Activated gamma-delta T cell treated with anti-CD3 and anti-CD28 coated beads, Interleukin-2, amount 50 U/mL, for 16 hours (primary cell): ENCODE measurements around the gene KRTAP23-1.

Experiments used
- DNase-seq: peaks from one replicate; pipeline ENCODE4 v3.0.0-alpha.2; 2020; ENCODE audit warnings: low read depth

The KRTAP23-1 gene, protein sequence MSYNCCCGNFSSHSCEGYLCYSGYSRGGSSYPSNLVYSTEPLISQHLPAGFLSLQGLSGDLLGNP

DNA sequence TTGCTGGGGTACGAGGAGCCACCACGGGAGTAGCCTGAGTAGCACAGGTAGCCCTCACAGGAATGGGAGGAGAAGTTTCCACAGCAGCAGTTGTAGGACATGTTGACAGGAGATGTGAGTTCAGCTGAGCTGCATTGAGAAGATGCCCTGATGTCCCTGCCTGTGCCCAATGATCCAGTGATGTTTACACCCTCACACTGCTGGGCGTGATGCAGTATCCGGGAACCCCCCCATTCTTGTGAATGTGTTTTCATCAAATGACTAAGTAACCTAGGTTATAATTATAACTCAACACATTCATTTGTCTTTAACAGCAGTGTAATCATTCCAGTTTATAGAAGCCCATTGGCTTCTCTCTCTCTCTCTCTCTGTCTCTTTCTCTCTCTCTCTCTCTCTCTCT is at the start of gene KRTAP23-1:
Gene KRTAP23-1, minus strand, starts transcription at position 101 of the 400 bp plus-strand sequence. Its CDS starts 0 bp downstream, at position 101.
- DNase-seq = no peak

DNA sequence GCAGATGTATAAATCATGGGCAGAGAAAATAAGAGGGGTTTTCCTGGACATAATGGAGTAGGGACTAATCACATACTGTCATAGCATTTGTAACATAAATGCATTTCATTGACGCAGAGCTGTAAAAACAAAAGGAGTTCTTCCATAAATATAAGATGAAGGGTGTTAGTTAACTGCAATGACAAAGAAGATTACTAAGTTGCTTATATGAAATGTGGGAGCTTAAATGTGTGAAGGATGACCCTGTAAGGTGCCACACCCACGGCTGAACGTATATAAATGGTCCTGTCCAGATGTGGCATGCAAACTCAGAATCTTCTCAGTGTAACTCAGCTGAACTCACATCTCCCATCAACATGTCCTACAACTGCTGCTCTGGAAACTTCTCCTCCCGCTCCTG is 47.3 kb upstream of the KRTAP23-1 start, which contains the start of gene KRTAP13-1:
Gene KRTAP13-1, plus strand, starts transcription at position 301 of the 400 bp plus-strand sequence. Its CDS starts 56 bp downstream, at position 357.
- no peak for DNase-seq

DNA sequence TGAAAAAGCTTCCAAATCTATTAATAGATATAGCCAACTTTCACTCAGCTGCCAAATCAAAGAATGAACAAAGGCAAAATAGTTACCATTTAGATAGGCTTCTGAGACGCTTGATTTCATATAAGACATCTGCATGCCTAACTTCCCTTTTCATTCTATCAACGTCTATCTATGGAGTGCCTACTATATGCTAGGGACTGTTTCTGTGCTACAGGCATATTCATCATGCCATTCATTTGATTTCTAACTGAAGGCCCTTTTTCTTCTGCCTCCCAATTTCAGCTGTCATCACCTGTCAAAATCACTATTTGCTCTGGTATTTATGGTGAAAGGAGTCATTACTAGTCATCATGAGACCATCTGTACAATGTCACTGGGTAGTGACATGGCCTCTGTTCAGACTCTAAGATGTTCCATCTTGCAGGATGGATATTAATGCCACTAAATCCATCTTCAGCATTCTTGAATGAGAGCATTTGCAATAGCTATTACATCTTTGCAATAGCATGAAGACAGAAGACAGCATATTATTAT is 43.2 kb upstream of the KRTAP23-1 start:
- DNase-seq = no peak

DNA sequence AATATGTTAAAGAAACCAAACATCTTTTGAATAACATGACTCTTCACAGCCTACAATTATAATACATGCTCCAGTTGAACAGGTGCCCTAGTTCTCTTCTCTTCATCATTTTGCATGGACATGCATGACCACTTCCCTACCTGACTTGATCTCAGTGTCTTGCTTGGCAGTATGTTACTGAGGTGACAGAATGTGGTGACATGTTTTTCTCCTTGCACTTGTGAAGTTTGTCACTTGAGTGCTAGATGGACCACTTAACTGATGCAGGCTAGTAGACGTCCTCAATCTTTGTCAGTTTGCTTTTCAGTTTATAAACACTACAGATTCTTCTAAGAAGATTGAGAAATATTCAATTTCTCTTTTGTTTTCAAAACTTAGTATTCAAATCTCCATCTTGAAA is 33.8 kb upstream of the KRTAP23-1 start:
- DNase-seq = no peak

DNA sequence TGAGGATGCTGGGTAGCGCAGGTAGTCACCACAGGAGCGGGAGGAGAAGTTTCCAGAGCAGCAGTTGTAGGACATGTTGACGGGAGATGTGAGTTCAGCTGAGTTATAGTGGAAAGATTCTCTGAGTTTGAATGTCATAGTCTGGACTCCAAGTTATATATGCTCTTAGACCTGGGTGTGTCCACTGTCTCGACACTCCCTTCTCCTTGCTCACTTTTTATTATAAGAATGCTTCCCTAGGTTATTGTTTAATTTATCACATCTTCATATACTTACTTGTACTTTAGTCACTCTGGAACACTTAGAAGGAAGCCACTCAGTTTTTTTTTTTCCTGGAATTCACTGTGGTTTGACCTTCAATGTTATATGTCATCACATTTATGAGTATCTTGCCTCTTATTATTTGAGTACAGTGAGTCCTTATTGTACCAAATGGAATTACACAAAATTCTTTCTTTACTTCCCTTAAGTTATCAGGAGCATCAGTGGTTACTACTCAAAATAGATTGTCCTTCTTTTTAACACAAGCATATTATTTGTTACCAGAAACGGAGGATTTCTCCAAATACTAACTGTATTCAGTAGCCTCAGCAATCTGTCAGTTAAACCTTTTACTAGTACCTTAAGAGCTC is 23.8 kb upstream of the KRTAP23-1 start, which contains the start of gene KRTAP13-2:
Gene KRTAP13-2, minus strand, starts transcription at position 133 of the 632 bp plus-strand sequence. Its CDS starts 58 bp downstream, at position 75.
- no peak for DNase-seq

DNA sequence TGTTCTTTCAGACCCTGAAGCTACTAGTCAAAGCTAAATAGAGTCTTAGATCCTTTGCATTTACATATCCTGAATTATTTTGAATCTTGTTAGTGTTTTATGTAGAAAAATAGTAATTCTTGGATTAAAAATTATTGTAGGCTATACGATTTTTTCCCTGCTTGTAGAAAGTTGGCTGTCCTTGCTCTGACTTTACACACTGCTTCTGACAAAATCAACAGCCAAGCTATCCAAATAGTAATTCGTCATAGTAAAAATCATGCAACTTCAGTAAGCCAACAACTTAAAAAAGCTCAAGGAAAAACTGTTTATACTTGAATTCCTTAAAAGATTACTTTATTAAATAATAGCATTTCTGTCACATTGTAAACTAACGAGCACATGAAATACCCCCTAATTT is 7.5 kb upstream of the KRTAP23-1 start:
- no peak for DNase-seq

DNA sequence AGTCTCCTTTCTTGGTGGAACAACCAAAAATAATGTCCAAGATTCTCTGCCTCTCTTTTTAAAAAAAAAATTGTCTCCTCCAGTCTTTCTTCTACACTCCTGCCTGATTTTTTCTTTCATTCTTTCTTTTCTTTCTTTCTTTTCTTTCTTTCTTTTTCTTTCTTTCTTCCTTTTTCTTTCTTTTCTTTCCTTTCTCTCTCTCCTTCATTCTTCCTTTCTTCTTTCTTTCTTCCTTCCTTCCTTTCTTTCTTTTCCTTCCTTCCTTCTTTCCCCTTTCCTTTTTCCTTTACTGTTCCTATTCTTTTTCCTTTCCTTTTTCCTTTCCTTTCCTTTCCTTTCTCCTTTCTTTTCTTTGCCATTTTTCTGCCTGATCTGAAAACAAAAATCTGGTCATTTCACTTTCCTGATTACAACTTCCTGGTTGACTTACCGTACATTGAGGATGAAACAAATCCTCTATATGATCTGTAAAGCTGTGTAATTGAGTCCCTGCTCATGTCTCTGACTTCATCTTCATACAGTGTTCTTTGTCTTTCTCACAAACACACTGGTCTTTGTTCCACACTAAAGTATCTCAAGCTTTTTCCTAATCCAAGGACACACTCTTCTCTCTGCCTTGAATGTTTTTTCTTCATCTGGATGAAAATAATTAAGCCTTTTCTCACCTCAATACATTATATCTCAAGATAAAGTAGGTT is 6.1 kb upstream of the KRTAP23-1 start:
- DNase-seq = no peak

DNA sequence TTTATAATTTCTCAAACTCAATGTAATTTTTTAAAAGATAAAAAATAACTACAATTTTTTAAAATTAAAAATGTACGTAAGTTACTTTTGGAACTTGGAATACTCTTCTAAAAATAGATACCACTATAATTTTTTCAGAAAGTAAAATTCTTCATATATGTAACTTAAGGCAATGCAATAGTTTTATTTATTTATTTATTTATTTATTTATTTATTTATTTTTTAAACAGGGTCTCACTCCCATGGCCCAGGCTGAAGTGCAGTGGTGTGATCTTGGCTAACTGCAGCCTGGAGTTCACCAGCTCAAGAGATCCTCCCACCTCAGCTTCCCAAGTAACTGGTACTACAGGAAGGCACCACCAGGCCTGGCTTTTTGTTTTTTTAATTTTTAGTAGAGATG is 3.1 kb upstream of the KRTAP23-1 start:
- DNase-seq = no peak

DNA sequence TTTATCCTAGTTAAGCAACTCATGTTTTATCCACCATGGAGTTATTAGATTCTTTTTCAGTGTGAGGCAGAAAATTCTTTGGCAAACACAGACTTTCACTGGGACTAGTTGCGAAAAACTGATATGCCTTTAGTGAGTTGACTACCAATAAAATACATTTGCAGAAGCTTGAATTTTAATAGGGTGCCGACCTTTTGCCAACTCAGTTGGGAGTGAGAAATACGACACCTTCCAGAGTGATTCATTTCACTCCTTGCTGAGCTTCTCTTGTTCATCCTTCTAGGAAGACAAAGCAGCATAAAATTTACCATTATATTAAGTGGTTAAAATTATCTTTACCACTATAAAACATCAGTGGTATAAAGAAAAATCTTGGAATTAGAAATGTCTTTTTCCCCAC is 1.2 kb upstream of the KRTAP23-1 start:
- DNase-seq = no peak

DNA sequence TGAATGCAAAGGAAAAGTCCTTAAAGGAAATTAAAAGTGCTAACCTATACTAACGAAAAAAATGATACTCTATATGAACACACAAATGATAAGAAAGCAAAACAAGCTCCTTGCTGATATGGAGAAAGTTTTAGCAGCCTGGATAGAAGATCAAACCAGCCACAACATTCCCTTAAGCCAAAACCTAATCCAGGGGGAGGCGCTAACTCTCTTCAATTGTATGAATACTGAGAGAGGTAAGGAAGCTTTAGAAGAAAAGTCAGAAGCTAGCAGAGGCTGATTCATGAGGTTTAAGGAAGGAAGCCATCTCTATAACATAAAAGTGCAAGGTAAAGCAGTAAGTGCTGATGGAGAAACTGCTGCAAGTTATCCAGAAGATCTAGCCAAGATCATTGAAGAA is 3.4 kb downstream of the KRTAP23-1 start:
- DNase-seq = no peak

DNA sequence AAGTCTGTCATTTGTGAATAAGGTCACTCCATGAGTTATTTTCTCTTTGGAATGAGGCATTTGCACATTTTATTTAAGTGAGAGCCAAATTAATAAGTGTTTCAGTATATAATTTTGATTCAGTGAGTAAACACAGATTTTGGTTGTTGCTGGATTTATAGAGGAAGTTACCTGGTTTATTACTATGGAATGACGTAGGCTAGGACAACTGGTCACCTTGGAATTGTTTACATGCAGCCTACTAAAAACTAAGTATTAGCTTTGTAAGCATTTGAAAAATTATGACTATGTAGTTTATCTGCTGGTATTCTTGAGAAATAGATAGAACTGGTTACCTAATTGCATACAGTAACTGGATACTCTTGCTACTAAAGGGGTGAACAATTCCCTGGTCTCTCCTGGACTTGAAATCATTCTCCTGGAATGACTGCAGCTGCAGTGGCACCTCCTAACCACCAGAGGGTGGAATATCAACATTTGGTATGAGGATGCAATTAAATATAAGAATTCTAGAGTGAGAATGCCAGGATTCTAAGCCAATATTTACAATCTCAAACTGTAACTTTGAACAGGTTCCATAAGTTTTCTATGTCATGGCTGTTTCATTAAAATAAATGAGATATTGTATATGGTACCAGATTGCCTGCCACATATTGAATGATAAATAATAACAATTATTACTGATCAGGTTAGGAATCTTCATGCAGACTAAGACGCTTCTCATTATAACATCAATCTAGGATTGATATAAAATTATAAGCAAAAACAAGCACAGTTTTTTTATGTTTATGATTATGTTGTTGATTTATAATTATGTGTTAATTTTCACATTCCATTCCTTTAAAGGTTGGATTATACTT is 7.5 kb downstream of the KRTAP23-1 start:
- DNase-seq = no peak

DNA sequence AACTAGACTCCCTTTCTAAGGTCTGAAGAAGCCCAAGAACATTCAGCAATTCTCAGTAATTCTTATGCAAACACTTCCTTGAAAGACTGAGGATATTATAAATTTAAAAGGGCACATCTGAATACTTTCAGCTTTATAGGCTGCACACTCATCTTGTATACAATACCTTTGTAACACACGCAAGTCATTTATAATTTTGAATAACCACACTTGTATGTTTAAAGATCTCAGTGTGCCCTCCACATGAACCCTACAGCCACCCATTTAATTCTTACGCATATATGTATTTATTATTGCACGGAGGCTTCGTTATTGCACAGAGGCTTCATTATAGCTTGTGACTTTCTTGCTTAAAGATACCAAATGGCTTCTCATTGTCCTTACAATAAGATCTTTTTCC is 9.7 kb downstream of the KRTAP23-1 start:
- no peak for DNase-seq

DNA sequence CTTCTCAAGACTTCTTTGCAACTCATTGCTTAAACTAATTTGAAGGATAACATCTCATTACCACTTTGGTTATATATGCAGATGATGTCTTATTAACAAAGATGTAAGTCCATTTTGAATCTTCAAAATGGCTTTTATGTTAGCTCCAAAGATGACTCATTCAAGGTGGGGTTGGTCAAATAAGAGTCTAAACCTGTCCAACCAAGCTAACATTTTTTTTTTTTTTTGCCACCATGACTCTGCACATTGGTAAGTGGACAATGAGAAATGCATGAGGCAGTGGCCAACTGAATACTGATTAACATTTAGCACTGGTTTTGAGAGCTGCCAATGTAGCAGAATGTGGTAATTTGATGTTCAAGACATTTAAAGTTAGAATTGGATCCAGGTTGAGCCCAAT is 10.6 kb downstream of the KRTAP23-1 start:
- no peak for DNase-seq

DNA sequence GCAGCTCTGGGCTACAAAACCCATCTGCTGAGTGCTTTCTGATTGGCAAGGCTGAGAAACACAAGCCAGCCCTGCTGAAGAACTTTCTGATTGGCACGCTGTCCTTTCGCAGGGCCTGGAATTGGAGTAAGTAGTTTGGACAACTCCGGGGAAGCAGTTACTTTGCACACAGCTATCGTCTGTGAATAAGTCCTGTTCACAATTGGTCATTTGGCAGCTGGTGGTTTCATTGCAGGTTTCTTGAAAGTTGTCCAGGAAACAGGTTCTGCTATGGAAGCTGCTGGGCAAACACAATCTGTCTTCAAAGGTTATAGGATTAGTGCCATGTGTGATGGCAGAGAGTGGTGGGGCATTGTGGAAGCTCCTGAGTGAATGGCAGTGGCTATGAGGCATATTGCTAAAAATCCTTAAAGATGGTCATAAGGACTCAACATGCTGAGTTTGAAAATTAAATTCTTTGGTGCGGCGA is 11.1 kb downstream of the KRTAP23-1 start, which contains the start of gene KRTAP27-1:
Gene KRTAP27-1, minus strand, starts transcription at position 419 of the 469 bp plus-strand sequence. Its CDS starts 26 bp downstream, at position 393.
- no peak for DNase-seq

DNA sequence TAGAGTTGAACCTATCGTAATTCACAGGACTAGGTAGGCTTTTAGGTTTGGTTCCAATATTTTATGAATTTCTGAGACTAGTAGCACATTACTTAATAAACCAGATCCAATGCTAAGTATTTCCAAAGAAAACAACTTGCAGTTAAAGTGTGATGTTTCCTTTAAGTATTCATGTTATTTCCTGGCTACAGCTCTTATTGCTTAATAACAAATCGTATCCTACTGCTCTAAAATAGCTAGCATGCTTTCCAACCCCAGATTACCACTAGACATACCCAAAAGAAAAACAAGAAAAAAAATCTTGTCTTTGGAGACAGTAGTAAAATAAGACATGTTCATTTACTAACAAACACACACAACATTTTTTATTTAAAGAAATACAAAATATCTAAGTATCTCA is 11.8 kb downstream of the KRTAP23-1 start:
- no peak for DNase-seq

DNA sequence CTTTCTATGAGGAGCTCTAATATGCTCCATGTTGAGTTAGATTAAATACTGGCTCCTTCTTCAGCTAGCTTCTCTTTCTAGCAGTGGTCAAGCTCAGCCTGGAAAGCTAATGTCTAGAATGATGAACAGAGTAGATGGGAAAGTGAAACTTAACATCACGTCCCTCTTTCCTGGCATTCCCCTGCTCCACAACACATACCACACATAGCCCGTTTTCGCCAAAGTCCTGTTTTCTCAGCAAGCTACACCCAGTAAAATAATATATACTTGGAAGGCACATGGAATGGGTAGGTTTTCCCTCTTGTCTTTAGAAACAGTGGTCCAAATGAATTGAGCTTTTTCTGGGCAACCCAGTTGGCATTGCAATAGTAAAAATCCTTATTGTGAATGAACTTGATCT is 14.7 kb downstream of the KRTAP23-1 start:
- DNase-seq = no peak

DNA sequence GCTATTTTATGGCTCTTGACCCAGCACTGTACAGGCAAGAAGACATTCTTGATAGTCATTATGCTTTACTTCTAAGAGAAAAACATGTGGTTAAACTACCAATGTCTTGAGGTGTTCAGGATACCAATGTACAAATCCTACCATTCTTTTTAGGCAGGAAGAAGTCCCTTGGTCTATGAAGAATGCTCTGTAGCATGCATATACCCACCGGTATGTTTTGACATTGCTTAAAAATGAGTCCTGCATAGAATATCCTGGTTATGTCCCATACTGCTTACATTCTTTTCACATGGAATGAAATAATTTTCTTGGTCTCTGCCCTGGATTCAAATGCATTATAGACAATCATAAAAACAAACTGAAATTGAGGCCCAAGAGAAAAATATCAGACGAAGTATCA is 15.7 kb downstream of the KRTAP23-1 start:
- DNase-seq = no peak

DNA sequence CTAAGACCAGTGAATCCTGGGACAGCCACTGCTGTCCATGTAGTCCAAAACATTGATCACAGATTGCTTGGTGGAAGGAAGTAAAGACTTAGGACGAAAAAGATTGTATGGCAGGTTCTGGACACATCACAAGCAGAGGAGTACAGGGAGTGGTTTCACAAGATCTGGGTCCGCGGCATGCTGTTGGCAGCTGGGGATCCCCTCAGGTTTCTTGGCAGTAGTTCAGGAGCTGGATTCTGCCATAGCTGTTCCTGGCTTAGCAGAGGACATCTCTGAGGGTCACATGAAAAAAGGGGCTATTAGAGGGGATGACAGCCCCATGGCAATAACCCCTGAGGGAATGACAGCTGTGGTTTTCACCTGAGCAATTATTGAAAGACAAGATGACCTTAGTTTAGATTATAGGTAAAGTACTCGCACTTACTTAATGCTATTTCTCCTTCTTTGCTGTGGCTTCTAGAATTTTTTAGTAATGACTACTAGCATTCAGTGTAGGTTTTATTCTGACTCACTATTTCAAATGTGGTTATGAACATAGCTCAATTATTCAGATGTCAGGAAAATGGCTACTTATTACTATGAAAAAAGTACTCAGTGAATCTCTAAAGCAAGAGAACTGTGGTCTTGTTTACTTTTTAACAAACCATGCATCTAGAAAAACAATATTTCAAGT is 19.1 kb downstream of the KRTAP23-1 start:
- no peak for DNase-seq

DNA sequence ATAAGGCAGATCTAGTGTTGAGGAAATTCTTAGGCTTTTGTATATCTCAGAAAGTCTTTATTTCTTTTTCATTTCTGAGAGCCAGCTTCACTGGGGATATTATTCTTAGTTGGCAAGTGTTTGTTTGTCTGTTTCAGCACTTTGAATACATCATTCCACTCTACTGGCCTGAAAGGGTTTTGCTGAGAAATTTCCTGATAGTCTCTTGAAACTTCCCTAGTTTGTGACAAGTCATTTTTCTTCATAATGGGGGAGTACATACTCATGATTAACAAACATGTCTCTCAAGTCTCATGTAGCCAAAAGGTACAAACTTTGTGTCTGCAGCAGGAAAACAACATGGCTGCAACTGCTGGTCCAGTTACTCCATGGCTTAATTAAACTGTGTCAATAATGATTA is 22.0 kb downstream of the KRTAP23-1 start:
- no peak for DNase-seq

DNA sequence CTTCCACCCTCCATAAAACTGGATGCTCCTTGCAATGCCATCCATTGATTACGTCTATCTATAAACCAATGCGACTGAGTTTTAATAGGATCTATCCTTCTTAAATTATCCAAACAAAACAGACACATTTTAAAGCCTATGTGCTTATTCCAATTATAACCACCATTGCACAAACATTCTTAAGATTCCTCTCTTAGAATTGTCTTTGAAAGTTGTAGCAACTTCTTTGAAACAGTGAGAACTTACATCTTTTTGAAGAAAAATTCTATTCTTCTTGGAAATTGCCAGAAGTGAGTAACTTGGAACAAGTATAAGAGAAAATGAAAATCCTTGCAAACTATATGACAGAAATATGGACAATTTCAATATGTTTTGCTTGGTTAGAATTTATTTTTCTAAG is 28.2 kb downstream of the KRTAP23-1 start, which contains the start of gene KRTAP26-1:
Gene KRTAP26-1, minus strand, starts transcription at position 101 of the 400 bp plus-strand sequence. CDS start 280 bp downstream, outside the sequence.
- no peak for DNase-seq

DNA sequence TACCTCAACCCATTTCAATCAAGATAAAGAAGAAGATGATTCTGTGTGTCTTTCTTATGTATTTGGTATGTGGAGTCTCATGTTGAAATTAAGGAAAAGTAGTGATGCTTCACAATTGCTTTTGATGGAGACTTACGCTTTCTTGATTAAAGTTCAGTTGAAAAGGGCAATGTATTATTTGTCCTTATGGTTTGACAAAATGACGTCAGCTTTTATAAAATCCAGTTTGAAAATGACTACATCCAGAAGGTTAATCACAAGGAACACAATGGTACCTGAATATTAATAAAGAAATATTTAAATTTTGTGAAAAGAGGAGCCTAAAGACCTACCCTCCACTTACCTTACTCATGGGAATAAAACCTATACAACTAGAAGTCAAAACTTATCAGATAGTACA is 32.7 kb downstream of the KRTAP23-1 start:
- no peak for DNase-seq
